GM18907 (cell line): Measurements from ENCODE around the gene SOD3.

Experiments
- ATAC-seq: cut with Tn5 transposase; IDR thresholded peaks from one replicate; pipeline ENCODE4 v1.9.1; 2021; ENCODE audit warnings: mild to moderate bottlenecking, moderate library complexity; ENCODE audit not compliant: unreplicated experiment

Gene SOD3

GRCh38 chr4:24840362-24840761 lies 45.0 kb downstream of the SOD3 start:
- no peak for ATAC-seq

- no peak for ATAC-seq
Measured at GRCh38 chr4:24840826-24841543, 45.6 kb downstream of the SOD3 start.

GRCh38 chr4:24842356-24842755 lies 47.0 kb downstream of the SOD3 start:
- ATAC-seq, result no peak

GRCh38 chr4:24843096-24843495 lies 47.7 kb downstream of the SOD3 start:
- no peak for ATAC-seq

- no peak for ATAC-seq
Measured at GRCh38 chr4:24845132-24845531, 49.8 kb downstream of the SOD3 start.

GRCh38 chr4:24845902-24846301 lies 50.5 kb downstream of the SOD3 start:
- no peak for ATAC-seq

GRCh38 chr4:24846716-24847115 lies 51.3 kb downstream of the SOD3 start:
- no peak for ATAC-seq

- ATAC-seq, result no peak
Measured at GRCh38 chr4:24849351-24849750, 54.0 kb downstream of the SOD3 start.

- ATAC-seq, result no peak
Measured at GRCh38 chr4:24849756-24850155, 54.4 kb downstream of the SOD3 start.
